Endodermal cell (in vitro differentiated cells): ENCODE data around the gene PTGR1. TPM values are rescaled to one million over a fixed set of nuclear protein-coding genes. Genes with fewer than 3 reads are reported as not detected.

ENCODE experiments used
- DNase-seq: peaks from one replicate; pipeline ENCODE4 v3.0.0-alpha.2; 2017
- H3K27ac ChIP-seq: 2 replicates; pipeline ENCODE4 v1.5.1; 2013; ENCODE audit warnings: mild to moderate bottlenecking, low read depth, low read length, moderate library complexity
- H3K27me3 ChIP-seq: 2 replicates; pipeline ENCODE4 v1.6.1; 2013; ENCODE audit warnings: mild to moderate bottlenecking, low read length, moderate library complexity; ENCODE audit not compliant: insufficient read depth, control insufficient read depth, poor library complexity, severe bottlenecking
- H3K36me3 ChIP-seq: 2 replicates; pipeline ENCODE4 v1.7.0; 2013; ENCODE audit warnings: mild to moderate bottlenecking, low read length, moderate library complexity; ENCODE audit not compliant: control insufficient read depth, insufficient read depth
- H3K4me1 ChIP-seq: one replicate; pipeline ENCODE4 v1.7.0; 2013; ENCODE audit warnings: low read length; ENCODE audit not compliant: control insufficient read depth, insufficient read depth
- H3K4me3 ChIP-seq: 2 replicates; pipeline ENCODE4 v1.5.1; 2013; ENCODE audit warnings: mild to moderate bottlenecking, low read length, moderate library complexity
- H3K9ac ChIP-seq: 2 replicates; pipeline ENCODE4 v1.6.1; 2013; ENCODE audit warnings: mild to moderate bottlenecking, low read length, moderate library complexity; ENCODE audit not compliant: poor library complexity, severe bottlenecking; ENCODE audit errors: extremely low read depth
- H3K9me3 ChIP-seq: 2 replicates; pipeline ENCODE4 v1.6.1; 2013; ENCODE audit warnings: mild to moderate bottlenecking, low read length, moderate library complexity; ENCODE audit not compliant: control insufficient read depth
- H3K27ac Mint-ChIP-seq: 2 replicates; pipeline ENCODE4 v1.8.0; 2020; ENCODE audit warnings: mixed read lengths
- H3K27me3 Mint-ChIP-seq: 2 replicates; pipeline ENCODE4 v1.8.0; 2021; ENCODE audit warnings: mild to moderate bottlenecking, mixed read lengths; ENCODE audit not compliant: insufficient read depth
- H3K36me3 Mint-ChIP-seq: 2 replicates; pipeline ENCODE4 v1.8.0; 2020; ENCODE audit warnings: low read depth, mixed read lengths
- H3K4me1 Mint-ChIP-seq: 2 replicates; pipeline ENCODE4 v1.8.0; 2020; ENCODE audit warnings: mixed read lengths
- H3K4me3 Mint-ChIP-seq: 2 replicates; pipeline ENCODE4 v1.8.0; 2020; ENCODE audit warnings: mild to moderate bottlenecking, moderate library complexity, mixed read lengths
- H3K9me3 Mint-ChIP-seq: 2 replicates; pipeline ENCODE4 v1.8.0; 2020; ENCODE audit warnings: mild to moderate bottlenecking, mixed read lengths
- WGBS, 2 experiments: methylation state at CpG; one replicate each; pipeline versions ENCODE4 v1.1.5 to v1.1.7; 2013; ENCODE audit warnings: missing lambda C conversion rate in 2 of 2, mixed read lengths in 1 of 2; ENCODE audit not compliant: insufficient coverage in 1 of 2, insufficient read length in 1 of 2; 5-methylcytosine and 5-hydroxymethylcytosine counted together
- total RNA-seq, 2 donors: library from RNA; stranded (reverse); fragmentation: NEBNext Ultra II Directional in 1 of 2; extraction: Animal tissue kit (Norgen Biotek cat#: 25700) in 1 of 2; gene quantifications; 2 replicates in 1 of 2; 3 replicates in 1 of 2; pipeline ENCODE4 v1.2.1, GENCODE V29; 2021
- TF ChIP-seq, protein P1 (sequence below): fragments of 200-600 bp; sonication (generic); conservative IDR thresholded peaks from 2 replicates; pipeline ENCODE4 v1.5.0; 2021; ENCODE audit warnings: antibody characterized with exemption, mild to moderate bottlenecking

Gene PTGR1
- total RNA-seq, 2 donors from 2014 or later: 204 to 442 TPM

DNA sequence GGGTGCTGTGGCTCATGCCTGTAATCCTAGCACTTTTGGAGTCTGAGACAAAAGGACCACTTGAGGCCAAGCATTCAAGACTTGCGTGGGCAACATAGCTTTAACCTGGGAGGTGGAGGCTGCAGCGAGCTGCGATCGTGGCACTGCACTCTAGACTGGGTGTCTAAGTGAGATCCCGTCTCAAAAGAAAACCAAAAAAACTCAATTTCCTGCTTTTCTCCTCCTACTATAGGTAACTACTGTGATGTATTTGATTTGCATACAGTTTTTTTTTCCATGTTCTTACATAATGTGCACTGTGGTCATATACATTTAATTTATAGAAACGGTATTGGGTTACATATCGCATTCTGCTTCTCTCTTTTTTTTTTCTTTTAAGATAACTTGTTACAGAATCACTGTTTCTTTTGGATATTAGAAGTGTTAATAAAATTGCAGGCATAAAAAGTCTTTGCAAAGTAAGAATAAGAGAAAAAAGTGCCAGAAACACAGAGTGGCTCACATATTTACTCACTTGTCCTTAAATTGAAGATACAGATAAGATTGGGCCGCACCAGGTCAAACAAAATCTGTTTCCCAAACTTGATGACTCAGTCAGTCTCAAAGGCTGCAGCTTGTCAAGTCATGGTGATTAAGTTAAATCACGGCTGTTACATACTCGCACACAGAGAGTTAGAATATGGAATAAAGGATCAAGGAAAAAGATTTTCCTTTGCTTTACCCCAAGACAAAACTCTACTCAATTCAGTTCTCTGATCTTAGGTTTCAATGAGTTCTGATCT is 2.0 kb upstream of the PTGR1 start:
- H3K9me3 Mint-ChIP-seq: peaks cover 18% of the 10 kb centered on the region
- peaks cover 44% of the 10 kb centered on the region for H3K4me1 Mint-ChIP-seq
- peaks cover 11% of the 10 kb centered on the region for H3K36me3 ChIP-seq
- TF ChIP-seq, protein P1, sequence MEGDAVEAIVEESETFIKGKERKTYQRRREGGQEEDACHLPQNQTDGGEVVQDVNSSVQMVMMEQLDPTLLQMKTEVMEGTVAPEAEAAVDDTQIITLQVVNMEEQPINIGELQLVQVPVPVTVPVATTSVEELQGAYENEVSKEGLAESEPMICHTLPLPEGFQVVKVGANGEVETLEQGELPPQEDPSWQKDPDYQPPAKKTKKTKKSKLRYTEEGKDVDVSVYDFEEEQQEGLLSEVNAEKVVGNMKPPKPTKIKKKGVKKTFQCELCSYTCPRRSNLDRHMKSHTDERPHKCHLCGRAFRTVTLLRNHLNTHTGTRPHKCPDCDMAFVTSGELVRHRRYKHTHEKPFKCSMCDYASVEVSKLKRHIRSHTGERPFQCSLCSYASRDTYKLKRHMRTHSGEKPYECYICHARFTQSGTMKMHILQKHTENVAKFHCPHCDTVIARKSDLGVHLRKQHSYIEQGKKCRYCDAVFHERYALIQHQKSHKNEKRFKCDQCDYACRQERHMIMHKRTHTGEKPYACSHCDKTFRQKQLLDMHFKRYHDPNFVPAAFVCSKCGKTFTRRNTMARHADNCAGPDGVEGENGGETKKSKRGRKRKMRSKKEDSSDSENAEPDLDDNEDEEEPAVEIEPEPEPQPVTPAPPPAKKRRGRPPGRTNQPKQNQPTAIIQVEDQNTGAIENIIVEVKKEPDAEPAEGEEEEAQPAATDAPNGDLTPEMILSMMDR: no peak
- no peak overlapping the region for H3K9ac ChIP-seq
- 87 to 90% methylated on average over 6 to 10 of the region's 10 CpGs for WGBS, 2 experiments
- DNase-seq: no peak
- peaks cover 9% of the 10 kb centered on the region for H3K9me3 ChIP-seq
- H3K27me3 Mint-ChIP-seq: no peaks in the 10 kb centered on the region
- peaks cover 14% of the 10 kb centered on the region for H3K36me3 Mint-ChIP-seq
- no peak overlapping the region for H3K4me3 Mint-ChIP-seq
- H3K27ac ChIP-seq: no peak overlapping the region
- H3K27ac Mint-ChIP-seq: no peak overlapping the region
- peaks cover 7% of the 10 kb centered on the region for H3K4me1 ChIP-seq
- no peaks in the 10 kb centered on the region for H3K27me3 ChIP-seq
- H3K4me3 ChIP-seq: peak overlapping the region; percentile 27

DNA sequence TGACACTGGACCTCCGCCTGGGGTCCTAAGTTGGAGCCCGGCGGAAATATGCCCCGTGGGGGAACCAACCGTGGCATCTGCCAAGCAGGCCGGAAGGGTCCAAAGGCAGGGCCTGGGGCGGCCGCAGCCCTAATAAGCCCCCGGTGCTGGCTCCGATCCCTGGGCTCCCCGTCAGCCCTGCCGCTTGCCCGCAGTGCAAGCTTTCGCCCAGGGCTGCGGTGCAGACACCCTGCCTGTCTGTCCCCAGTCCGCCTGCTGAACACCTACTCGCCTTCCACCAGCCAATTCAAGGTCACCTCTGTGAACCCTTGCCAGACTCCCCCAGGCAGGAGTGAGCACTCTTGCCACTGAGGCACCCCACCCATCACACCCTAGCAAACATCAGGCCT is 502 bp upstream of the PTGR1 start:
- Histone ChIP-seq H3K4me1 (peaks cover 7% of the 10 kb centered on the region), H3K9ac (peak overlapping the region; percentile 85), H3K36me3 (peaks cover 19% of the 10 kb centered on the region), H3K27ac (no peak overlapping the region), H3K9me3 (peaks cover 9% of the 10 kb centered on the region), H3K4me3 (peak overlapping the region; percentile 86), H3K27me3 (no peaks in the 10 kb centered on the region)
- peak overlapping the region; percentile 94 for H3K4me3 Mint-ChIP-seq
- peaks cover 25% of the 10 kb centered on the region for H3K36me3 Mint-ChIP-seq
- 84 to 97% methylated on average over 10 to 17 of the region's 17 CpGs for WGBS, 2 experiments
- H3K9me3 Mint-ChIP-seq: peaks cover 18% of the 10 kb centered on the region
- H3K27me3 Mint-ChIP-seq: no peaks in the 10 kb centered on the region
- TF ChIP-seq, protein P1: no peak
- H3K4me1 Mint-ChIP-seq: peaks cover 39% of the 10 kb centered on the region
- peak overlapping the region; percentile 97 for H3K27ac Mint-ChIP-seq
- DNase-seq: no peak

DNA sequence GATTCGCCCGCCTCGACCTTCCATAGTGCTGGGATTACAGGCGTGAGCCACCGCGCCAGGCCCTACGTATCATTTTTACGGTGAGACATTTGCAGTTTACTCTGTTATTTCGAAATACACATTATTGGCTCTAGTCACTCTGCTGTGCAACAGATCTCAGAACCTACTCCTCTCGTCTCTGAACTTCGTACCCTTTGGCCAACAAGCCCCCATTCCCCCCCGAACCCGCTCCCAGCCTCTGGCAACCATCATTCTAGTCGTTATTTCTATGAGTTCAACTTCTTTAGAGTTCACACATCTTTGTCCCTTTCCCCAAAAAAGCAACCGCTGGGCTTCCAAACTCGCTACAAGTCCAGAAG is 735 bp downstream of the PTGR1 start:
- TF ChIP-seq, protein P1: no peak
- H3K27me3 Mint-ChIP-seq: no peaks in the 10 kb centered on the region
- H3K4me3 Mint-ChIP-seq: peak overlapping the region; percentile 94
- Histone ChIP-seq H3K27ac (no peak overlapping the region), H3K4me1 (no peaks in the 10 kb centered on the region), H3K9me3 (peaks cover 9% of the 10 kb centered on the region), H3K9ac (peak overlapping the region; percentile 85), H3K36me3 (peaks cover 27% of the 10 kb centered on the region), H3K4me3 (peak overlapping the region; percentile 86), H3K27me3 (no peaks in the 10 kb centered on the region)
- H3K9me3 Mint-ChIP-seq: peaks cover 10% of the 10 kb centered on the region
- peak overlapping the region; percentile 93 for H3K27ac Mint-ChIP-seq
- H3K4me1 Mint-ChIP-seq: peaks cover 28% of the 10 kb centered on the region
- 17 to 20% methylated on average over 14 to 16 of the region's 16 CpGs for WGBS, 2 experiments
- DNase-seq: no peak
- peaks cover 32% of the 10 kb centered on the region for H3K36me3 Mint-ChIP-seq
